CD14-positive monocyte (primary cell): ENCODE measurements around the gene SHB. TPM values are rescaled to one million over a fixed set of nuclear protein-coding genes. Genes with fewer than 3 reads are reported as not detected.

Experiments
- DNase-seq, 3 donors: peaks; one replicate each; pipeline ENCODE4 v3.0.0-alpha.2; 2011 to 2022
- H2AFZ ChIP-seq: 2 replicates; pipeline ENCODE4 v1.6.0; 2012; ENCODE audit warnings: mild to moderate bottlenecking, low read depth, low read length, inconsistent platforms; ENCODE audit not compliant: insufficient read depth, poor library complexity, severe bottlenecking
- H3K27ac ChIP-seq, 2 donors: 1 replicate in 1 of 2; 2 replicates in 1 of 2; pipeline ENCODE4 v1.5.1; 2012 to 2013; ENCODE audit warnings: low read length in 2 of 2, control low read depth in 1 of 2, inconsistent platforms in 1 of 2, low read depth in 1 of 2, mild to moderate bottlenecking in 1 of 2
- H3K27me3 ChIP-seq, 2 donors: one replicate each; pipeline versions ENCODE4 v1.6.0 to v1.6.1; 2011 to 2013; ENCODE audit warnings: low read length in 2 of 2; ENCODE audit not compliant: control insufficient read depth in 2 of 2, insufficient read depth in 2 of 2
- H3K36me3 ChIP-seq, 2 donors: replicated peaks in 1 of 2; 1 replicate in 1 of 2; 2 replicates in 1 of 2; pipeline versions ENCODE4 v1.5.1 to v1.6.1; 2012 to 2013; ENCODE audit warnings: low read length in 2 of 2, control low read depth in 1 of 2, inconsistent platforms in 1 of 2, mild to moderate bottlenecking in 1 of 2; ENCODE audit not compliant: insufficient read depth in 2 of 2, control insufficient read depth in 1 of 2
- H3K4me1 ChIP-seq, 2 donors: 1 replicate in 1 of 2; 2 replicates in 1 of 2; pipeline versions ENCODE4 v1.5.1 to v1.6.1; 2012 to 2013; ENCODE audit warnings: low read length in 2 of 2, control low read depth in 1 of 2, inconsistent platforms in 1 of 2, mild to moderate bottlenecking in 1 of 2, moderate library complexity in 1 of 2; ENCODE audit not compliant: insufficient read depth in 2 of 2, control insufficient read depth in 1 of 2
- H3K4me2 ChIP-seq: replicated peaks from 2 replicates; pipeline ENCODE3; 2012; ENCODE audit warnings: low read length, moderate library complexity, mild to moderate bottlenecking; ENCODE audit not compliant: poor library complexity, severe bottlenecking; ENCODE audit errors: extremely low read depth
- H3K4me3 ChIP-seq, 3 experiments: fragments of 200-600 bp in 1 of 3; sonication (generic) in 1 of 3; replicated peaks in 1 of 3; 1 replicate in 2 of 3; 2 replicates in 1 of 3; pipeline ENCODE4 v1.5.1; 2011 to 2013; ENCODE audit warnings: low read length in 3 of 3, mild to moderate bottlenecking in 3 of 3, control low read depth in 2 of 3, low read depth in 2 of 3, inconsistent platforms in 1 of 3, moderate library complexity in 1 of 3
- H3K79me2 ChIP-seq: 2 replicates; pipeline ENCODE4 v1.6.0; 2012; ENCODE audit warnings: mild to moderate bottlenecking, control low read depth, inconsistent platforms, low read length, moderate library complexity; ENCODE audit not compliant: insufficient read depth
- H3K9ac ChIP-seq: 2 replicates; pipeline ENCODE4 v1.6.0; 2017; ENCODE audit warnings: low read length, mild to moderate bottlenecking; ENCODE audit not compliant: insufficient read depth, poor library complexity, severe bottlenecking
- H3K9me3 ChIP-seq, 2 donors: replicated peaks in 1 of 2; 1 replicate in 1 of 2; 2 replicates in 1 of 2; pipeline versions ENCODE4 v1.5.1 to v1.6.1; 2012 to 2013; ENCODE audit warnings: low read length in 2 of 2, control low read depth in 1 of 2; ENCODE audit not compliant: control insufficient read depth in 1 of 2, insufficient read depth in 1 of 2
- H4K20me1 ChIP-seq: 2 replicates; pipeline ENCODE4 v1.6.0; 2012; ENCODE audit warnings: mild to moderate bottlenecking, low read length, control low read depth, moderate library complexity; ENCODE audit not compliant: insufficient read depth
- H3K27ac Mint-ChIP-seq, 7 donors: one replicate each; pipeline ENCODE4 v1.8.0; 2020; ENCODE audit warnings: mild to moderate bottlenecking in 7 of 7, mixed read lengths in 7 of 7, moderate library complexity in 6 of 7, inconsistent platforms in 2 of 7
- H3K27me3 Mint-ChIP-seq, 3 donors: one replicate each; pipeline ENCODE4 v1.8.0; 2021 to 2022; ENCODE audit warnings: low read depth in 3 of 3, mild to moderate bottlenecking in 3 of 3, mixed read lengths in 3 of 3, moderate library complexity in 3 of 3, inconsistent platforms in 1 of 3
- H3K36me3 Mint-ChIP-seq, 2 donors: one replicate each; pipeline ENCODE4 v1.8.0; 2020; ENCODE audit warnings: mixed read lengths in 2 of 2, inconsistent platforms in 1 of 2, mild to moderate bottlenecking in 1 of 2
- H3K4me1 Mint-ChIP-seq: one replicate; pipeline ENCODE4 v1.8.0; 2020; ENCODE audit warnings: mild to moderate bottlenecking, mixed read lengths
- H3K4me3 Mint-ChIP-seq, 2 donors: one replicate each; pipeline ENCODE4 v1.8.0; 2020; ENCODE audit warnings: mild to moderate bottlenecking in 2 of 2, mixed read lengths in 2 of 2, moderate library complexity in 1 of 2
- H3K9me3 Mint-ChIP-seq, 7 donors: one replicate each; pipeline ENCODE4 v1.8.0; 2020 to 2022; ENCODE audit warnings: mixed read lengths in 7 of 7, mild to moderate bottlenecking in 6 of 7, moderate library complexity in 6 of 7, inconsistent platforms in 2 of 7
- CTCF ChIP-seq: fragments of 200-600 bp; IDR thresholded peaks from one replicate; pipeline ENCODE4 v1.8.0; 2022; ENCODE audit warnings: antibody characterized with exemption, mild to moderate bottlenecking
- WGBS: methylation state at CpG from one replicate; pipeline ENCODE4 v1.1.5; 2013; ENCODE audit warnings: missing lambda C conversion rate; ENCODE audit not compliant: insufficient coverage; 5-methylcytosine and 5-hydroxymethylcytosine counted together
- intact Hi-C, 2 donors: fragments of 100-400 bp; cut with micrococcal nuclease; formaldehyde crosslinking; loops; one replicate each; pipeline versions ENCODE4 v1.15.0 to v1.15.1; 2023
- polyA plus RNA-seq, 3 donors: library from polyadenylated mRNA; depleted of rRNA in 1 of 3; unstranded in 2 of 3; stranded (reverse) in 1 of 3; fragments of 300-500 nt in 2 of 3; fragments of >200 nt in 1 of 3; fragmentation: Illumina TruSeq in 2 of 3; gene quantifications; 1 replicate in 2 of 3; 2 replicates in 1 of 3; pipeline ENCODE4 v1.2.3, GENCODE V29; 2012 to 2021

SHB gene
- polyA plus RNA-seq, 3 donors, result 0.27 to 1.3 (median 0.31) TPM

- TF ChIP-seq CTCF, result no peak
- Histone ChIP-seq H4K20me1 (peaks cover 17% of the 10 kb centered on the region), H3K79me2 (no peaks in the 10 kb centered on the region), H3K4me1 (peaks cover 20 to 31% of the 10 kb centered on the region in 2 donors), H3K27ac (no peak overlapping the region), H3K4me2 (peak overlapping the region; percentile 13), H3K36me3 (no peaks in the 10 kb centered on the region), H3K4me3 (no peak overlapping the region), H3K27me3 (peaks cover 2 to 9% of the 10 kb centered on the region in 2 donors), H3K9me3 (no peaks in the 10 kb centered on the region), H3K9ac (no peak overlapping the region), H2AFZ (no peak overlapping the region)
- no peak for DNase-seq
- Mint-ChIP-seq H3K9me3 (peaks cover 0 to 4% (median 2%) of the 10 kb centered on the region in 7 donors), H3K4me3 (peak overlapping the region in 1 of 2 donors; percentile 45), H3K36me3 (peaks cover 6% of the 10 kb centered on the region in 2 donors), H3K27me3 (peaks cover 16 to 33% (median 30%) of the 10 kb centered on the region in 3 donors), H3K4me1 (peaks cover 41% of the 10 kb centered on the region), H3K27ac (no peak overlapping the region)
- 92% methylated on average over 6 of the region's 9 CpGs for WGBS
- intact Hi-C loops, result loop anchor here (5.0 to 10.0 kb wide), 6 partner anchors 51 to 153 kb away; no protein-coding TSS in a partner anchor
These were observed 3.5 kb downstream of the SHB start for GRCh38 chr9:38065369-38066075.

- no peak for TF ChIP-seq CTCF
- Histone ChIP-seq H3K4me3 (no peak overlapping the region), H3K9ac (no peak overlapping the region), H3K27me3 (peaks cover 2 to 9% of the 10 kb centered on the region in 2 donors), H3K4me1 (peaks cover 15 to 26% of the 10 kb centered on the region in 2 donors), H3K27ac (no peak overlapping the region), H3K4me2 (no peak overlapping the region), H3K36me3 (no peaks in the 10 kb centered on the region), H3K79me2 (no peaks in the 10 kb centered on the region), H2AFZ (no peak overlapping the region), H4K20me1 (peaks cover 17% of the 10 kb centered on the region), H3K9me3 (no peaks in the 10 kb centered on the region)
- 100% methylated on average over 1 of the region's 4 CpGs for WGBS
- intact Hi-C loops, result loop anchor here (5.0 to 10.0 kb wide), 6 partner anchors 50 to 153 kb away; no protein-coding TSS in a partner anchor
- H3K9me3 Mint-ChIP-seq, result peaks cover 0 to 4% (median 2%) of the 10 kb centered on the region in 7 donors
- H3K4me1 Mint-ChIP-seq, result peaks cover 34% of the 10 kb centered on the region
- peaks cover 6% of the 10 kb centered on the region in 2 donors for H3K36me3 Mint-ChIP-seq
- DNase-seq, result no peak
- H3K27ac Mint-ChIP-seq, result no peak overlapping the region
- H3K27me3 Mint-ChIP-seq, result peaks cover 16 to 31% (median 25%) of the 10 kb centered on the region in 3 donors
- no peak overlapping the region for H3K4me3 Mint-ChIP-seq
These were observed 4.1 kb downstream of the SHB start for GRCh38 chr9:38064842-38065368.
